HepG2 (cell line): Measurements from ENCODE around the gene KRTCAP3. TPM values are rescaled to one million over a fixed set of nuclear protein-coding genes. Genes with fewer than 3 reads are reported as not detected.
A peak's percentile ranks its signal among the peaks of the same experiment; 100 is the strongest.

Experiments used
- ATAD3A ChIP-seq: sonication (generic); formaldehyde crosslinking; IDR thresholded peaks from 2 replicates; pipeline ENCODE4 v1.4.0; 2020; ENCODE audit warnings: missing genetic modification reagents
- CHD2 ChIP-seq: IDR thresholded peaks from 2 replicates; pipeline ENCODE4 v1.6.1; 2011; ENCODE audit warnings: low read depth, low read length, improper control_type of control experiment
- DMAP1 ChIP-seq: IDR thresholded peaks from 2 replicates; pipeline ENCODE4 v1.6.1; 2016
- GATA4 ChIP-seq: sonication (generic); IDR thresholded peaks from 2 replicates; pipeline ENCODE4 v1.6.1; 2016; ENCODE audit warnings: antibody characterized with exemption, low read depth, borderline replicate concordance
- GLI4 ChIP-seq: sonication (generic); formaldehyde crosslinking; IDR thresholded peaks from 2 replicates; pipeline ENCODE4 v1.5.1; 2020; ENCODE audit warnings: missing genetic modification reagents, mild to moderate bottlenecking, moderate library complexity, borderline replicate concordance
- NFYB ChIP-seq: sonication (generic); formaldehyde crosslinking; IDR thresholded peaks from 2 replicates; pipeline ENCODE4 v1.4.0; 2020; ENCODE audit warnings: missing genetic modification reagents
- ZBTB8A ChIP-seq: sonication (generic); formaldehyde crosslinking; IDR thresholded peaks from 2 replicates; pipeline ENCODE4 v1.4.0; 2020; ENCODE audit warnings: mild to moderate bottlenecking, low read depth, missing genetic modification reagents, borderline replicate concordance
- ZFP41 ChIP-seq: sonication (generic); formaldehyde crosslinking; IDR thresholded peaks from 2 replicates; pipeline ENCODE4 v1.4.0; 2020; ENCODE audit warnings: mild to moderate bottlenecking, missing genetic modification reagents, borderline replicate concordance
- ZNF510 ChIP-seq: sonication (generic); formaldehyde crosslinking; IDR thresholded peaks from 2 replicates; pipeline ENCODE4 v1.4.0; 2020; ENCODE audit warnings: low read depth, mild to moderate bottlenecking, missing genetic modification reagents
- ZNF713 ChIP-seq: sonication (generic); formaldehyde crosslinking; IDR thresholded peaks from 2 replicates; pipeline ENCODE4 v1.4.0; 2020; ENCODE audit warnings: mild to moderate bottlenecking, missing genetic modification reagents
- ZNF790 ChIP-seq: sonication (generic); formaldehyde crosslinking; IDR thresholded peaks from 2 replicates; pipeline ENCODE4 v1.8.0; 2022; ENCODE audit warnings: missing genetic modification reagents, mild to moderate bottlenecking, borderline replicate concordance
- polyA plus RNA-seq, 8 experiments: library from polyadenylated mRNA; depleted of rRNA in 3 of 8; stranded (reverse) in 7 of 8; unstranded in 1 of 8; fragments of >200 nt; fragmentation: Illumina TruSeq in 4 of 8; extraction: Trizol in 4 of 8; gene quantifications; 2 replicates each; pipeline versions ENCODE4 v1.2.1 to v1.2.3, GENCODE V29; 2011 to 2016; ENCODE audit warnings: low read depth in 4 of 8, missing spikeins in 1 of 8, mixed read lengths in 1 of 8; ENCODE audit not compliant: insufficient read depth in 1 of 8
- total RNA-seq, 5 experiments: library from RNA; depleted of rRNA; stranded (reverse); fragments of >200 nt; fragmentation: Illumina TruSeq; extraction: Trizol; gene quantifications; 2 replicates each; pipeline ENCODE4 v1.2.3, GENCODE V29; 2016; ENCODE audit warnings: low read depth in 1 of 5
- TF ChIP-seq, protein P1 (sequence below): sonication (generic); formaldehyde crosslinking; IDR thresholded peaks from 2 replicates; pipeline ENCODE4 v1.4.0; 2020; ENCODE audit warnings: low read depth, mild to moderate bottlenecking, missing genetic modification reagents
- TF ChIP-seq, protein P2 (sequence below): sonication (generic); formaldehyde crosslinking; IDR thresholded peaks from 2 replicates; pipeline ENCODE4 v1.5.1; 2020; ENCODE audit warnings: mild to moderate bottlenecking, missing genetic modification reagents, borderline replicate concordance

The KRTCAP3 gene
- total and polyA plus RNA-seq, 2 of the 13 experiments (the other 11 are each of a cell fraction or from before 2014, with no cell fraction given) = 2.1 to 4.5 TPM

DNA sequence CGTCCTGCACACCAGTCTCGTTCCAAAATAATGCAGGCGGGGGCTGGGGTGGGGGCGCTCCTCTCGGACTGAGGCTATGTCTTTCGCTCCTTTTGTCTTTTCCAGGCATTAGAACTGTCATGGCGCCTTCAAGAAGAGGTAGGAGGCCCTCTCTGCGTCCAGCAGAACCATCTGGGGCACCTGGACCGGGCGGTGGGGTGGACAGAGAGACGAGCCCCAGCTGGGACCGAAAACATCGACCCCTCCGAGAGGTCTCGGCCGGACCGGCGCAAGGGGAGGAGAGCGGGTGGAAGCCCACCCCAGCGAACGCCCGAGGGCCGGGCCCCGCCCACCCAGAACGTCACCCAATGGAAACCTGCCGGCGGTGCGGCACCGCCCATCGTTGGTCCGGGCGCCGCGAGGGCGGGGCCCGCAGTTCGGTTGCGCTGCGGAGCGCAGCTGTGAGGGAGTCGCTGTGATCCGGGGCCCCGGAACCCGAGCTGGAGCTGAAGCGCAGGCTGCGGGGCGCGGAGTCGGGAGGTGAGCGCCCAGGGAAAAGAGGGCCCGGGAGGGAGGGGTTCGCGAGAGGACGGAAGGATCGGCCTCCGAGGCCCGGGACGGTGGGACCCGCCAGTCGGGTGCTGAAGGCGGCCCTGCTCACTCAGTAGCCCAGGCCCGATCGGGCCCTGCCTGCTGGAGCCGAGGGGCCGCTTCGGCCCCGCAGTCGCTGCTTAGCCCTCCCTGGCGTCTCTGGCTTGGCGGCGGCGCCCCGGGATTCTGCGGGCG lies 13.8 kb upstream of the KRTCAP3 start, which contains the start of gene NRBP1 (continued):
- TF ChIP-seq ZNF713 (CRISPR knock-in tag) (no peak), ATAD3A (no peak), ZNF790 (no peak), ZNF510 (CRISPR knock-in tag) (no peak; the same call in 1 of the 2 replicates), ZBTB8A (CRISPR knock-in tag) (0 out of 2 replicates have a peak, but pooled peaks have one; percentile 16), GLI4 (CRISPR knock-in tag) (0 out of 2 replicates have a peak, but pooled peaks have one; percentile 72), CHD2 (no peak; the same call in 1 of the 2 replicates), NFYB (CRISPR knock-in tag) (peak; percentile 89), ZFP41 (CRISPR knock-in tag) (no peak; the same call in 1 of the 2 replicates), GATA4 (peak; percentile 90), DMAP1 (CRISPR knock-in tag) (peak; percentile 84)
- TF ChIP-seq, protein P1, sequence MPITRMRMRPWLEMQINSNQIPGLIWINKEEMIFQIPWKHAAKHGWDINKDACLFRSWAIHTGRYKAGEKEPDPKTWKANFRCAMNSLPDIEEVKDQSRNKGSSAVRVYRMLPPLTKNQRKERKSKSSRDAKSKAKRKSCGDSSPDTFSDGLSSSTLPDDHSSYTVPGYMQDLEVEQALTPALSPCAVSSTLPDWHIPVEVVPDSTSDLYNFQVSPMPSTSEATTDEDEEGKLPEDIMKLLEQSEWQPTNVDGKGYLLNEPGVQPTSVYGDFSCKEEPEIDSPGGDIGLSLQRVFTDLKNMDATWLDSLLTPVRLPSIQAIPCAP (CRISPR knock-in tag) = no peak
- TF ChIP-seq, protein P2, sequence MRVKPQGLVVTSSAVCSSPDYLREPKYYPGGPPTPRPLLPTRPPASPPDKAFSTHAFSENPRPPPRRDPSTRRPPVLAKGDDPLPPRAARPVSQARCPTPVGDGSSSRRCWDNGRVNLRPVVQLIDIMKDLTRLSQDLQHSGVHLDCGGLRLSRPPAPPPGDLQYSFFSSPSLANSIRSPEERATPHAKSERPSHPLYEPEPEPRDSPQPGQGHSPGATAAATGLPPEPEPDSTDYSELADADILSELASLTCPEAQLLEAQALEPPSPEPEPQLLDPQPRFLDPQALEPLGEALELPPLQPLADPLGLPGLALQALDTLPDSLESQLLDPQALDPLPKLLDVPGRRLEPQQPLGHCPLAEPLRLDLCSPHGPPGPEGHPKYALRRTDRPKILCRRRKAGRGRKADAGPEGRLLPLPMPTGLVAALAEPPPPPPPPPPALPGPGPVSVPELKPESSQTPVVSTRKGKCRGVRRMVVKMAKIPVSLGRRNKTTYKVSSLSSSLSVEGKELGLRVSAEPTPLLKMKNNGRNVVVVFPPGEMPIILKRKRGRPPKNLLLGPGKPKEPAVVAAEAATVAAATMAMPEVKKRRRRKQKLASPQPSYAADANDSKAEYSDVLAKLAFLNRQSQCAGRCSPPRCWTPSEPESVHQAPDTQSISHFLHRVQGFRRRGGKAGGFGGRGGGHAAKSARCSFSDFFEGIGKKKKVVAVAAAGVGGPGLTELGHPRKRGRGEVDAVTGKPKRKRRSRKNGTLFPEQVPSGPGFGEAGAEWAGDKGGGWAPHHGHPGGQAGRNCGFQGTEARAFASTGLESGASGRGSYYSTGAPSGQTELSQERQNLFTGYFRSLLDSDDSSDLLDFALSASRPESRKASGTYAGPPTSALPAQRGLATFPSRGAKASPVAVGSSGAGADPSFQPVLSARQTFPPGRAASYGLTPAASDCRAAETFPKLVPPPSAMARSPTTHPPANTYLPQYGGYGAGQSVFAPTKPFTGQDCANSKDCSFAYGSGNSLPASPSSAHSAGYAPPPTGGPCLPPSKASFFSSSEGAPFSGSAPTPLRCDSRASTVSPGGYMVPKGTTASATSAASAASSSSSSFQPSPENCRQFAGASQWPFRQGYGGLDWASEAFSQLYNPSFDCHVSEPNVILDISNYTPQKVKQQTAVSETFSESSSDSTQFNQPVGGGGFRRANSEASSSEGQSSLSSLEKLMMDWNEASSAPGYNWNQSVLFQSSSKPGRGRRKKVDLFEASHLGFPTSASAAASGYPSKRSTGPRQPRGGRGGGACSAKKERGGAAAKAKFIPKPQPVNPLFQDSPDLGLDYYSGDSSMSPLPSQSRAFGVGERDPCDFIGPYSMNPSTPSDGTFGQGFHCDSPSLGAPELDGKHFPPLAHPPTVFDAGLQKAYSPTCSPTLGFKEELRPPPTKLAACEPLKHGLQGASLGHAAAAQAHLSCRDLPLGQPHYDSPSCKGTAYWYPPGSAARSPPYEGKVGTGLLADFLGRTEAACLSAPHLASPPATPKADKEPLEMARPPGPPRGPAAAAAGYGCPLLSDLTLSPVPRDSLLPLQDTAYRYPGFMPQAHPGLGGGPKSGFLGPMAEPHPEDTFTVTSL (CRISPR knock-in tag) = 0 out of 2 replicates have a peak, but pooled peaks have one; percentile 43
